ENCODE measurements around the gene ADGRF5.
"Not testable (repeated sequence)": the region's sequence is repeated elsewhere in the genome, so short reads cannot be mapped to it uniquely, and the experiment has no call there.

ADGRF5 gene

GRCh38 chr6:46882645-46883044 is 39.1 kb downstream of the ADGRF5 start:
- no peak for DNase-seq

GRCh38 chr6:46879003-46879402 is 42.7 kb downstream of the ADGRF5 start:
- no peak for DNase-seq

GRCh38 chr6:46876126-46876525 is 45.6 kb downstream of the ADGRF5 start:
- no peak for DNase-seq

GRCh38 chr6:46867411-46867810 is 54.3 kb downstream of the ADGRF5 start:
- DNase-seq = no peak

GRCh38 chr6:46865221-46865620 is 56.5 kb downstream of the ADGRF5 start:
- DNase-seq = no peak

- no peak for DNase-seq
Observed at GRCh38 chr6:46863791-46864190, 57.9 kb downstream of the ADGRF5 start.

- no peak for DNase-seq
Observed at GRCh38 chr6:46862381-46862780, 59.4 kb downstream of the ADGRF5 start.

GRCh38 chr6:46855966-46856365 is 65.8 kb downstream of the ADGRF5 start:
- DNase-seq = not testable (repeated sequence)

- not testable (repeated sequence) for DNase-seq
Observed at GRCh38 chr6:46851576-46851975, 70.2 kb downstream of the ADGRF5 start.

GRCh38 chr6:46850792-46851191 is 70.9 kb downstream of the ADGRF5 start:
- DNase-seq = no peak

- no peak for DNase-seq
Observed at GRCh38 chr6:46849361-46849690, 72.4 kb downstream of the ADGRF5 start.

GRCh38 chr6:46848684-46849360 is 72.9 kb downstream of the ADGRF5 start:
- DNase-seq = peak; percentile 58

- no peak for DNase-seq
Observed at GRCh38 chr6:46845126-46845525, 76.6 kb downstream of the ADGRF5 start.

GRCh38 chr6:46842252-46842846 is 79.4 kb downstream of the ADGRF5 start:
- DNase-seq = not testable (repeated sequence)

GRCh38 chr6:46838033-46838432 is 83.7 kb downstream of the ADGRF5 start:
- no peak for DNase-seq

- not testable (repeated sequence) for DNase-seq
Observed at GRCh38 chr6:46834991-46835390, 86.7 kb downstream of the ADGRF5 start.

- not testable (repeated sequence) for DNase-seq
Observed at GRCh38 chr6:46834257-46834916, 87.4 kb downstream of the ADGRF5 start.

- DNase-seq = no peak
Observed at GRCh38 chr6:46832816-46833215, 88.9 kb downstream of the ADGRF5 start.

GRCh38 chr6:46828939-46829338 is 92.8 kb downstream of the ADGRF5 start:
- DNase-seq = no peak

GRCh38 chr6:46821458-46821881 is 100.3 kb downstream of the ADGRF5 start:
- no peak for DNase-seq

- no peak for DNase-seq
Observed at GRCh38 chr6:46819561-46819960, 102.2 kb downstream of the ADGRF5 start.

- no peak for DNase-seq
Observed at GRCh38 chr6:46816626-46817025, 105.1 kb downstream of the ADGRF5 start.

- DNase-seq = no peak
Observed at GRCh38 chr6:46815130-46815529, 106.6 kb downstream of the ADGRF5 start.

GRCh38 chr6:46808806-46809205 is 112.9 kb downstream of the ADGRF5 start:
- no peak for DNase-seq

All from NCI-H526 treated with DMSO at 0.1 percent for 48 hours (cell line).